NT2/D1 (cell line): ENCODE measurements around the gene DOCK3.

Source experiments
- YY1 ChIP-seq: IDR thresholded peaks from 2 replicates; pipeline ENCODE4 v1.6.1; 2011; ENCODE audit not compliant: insufficient read length, insufficient read depth
- ZNF274 ChIP-seq: IDR thresholded peaks from 2 replicates; pipeline ENCODE4 v1.6.1; 2011; ENCODE audit warnings: mild to moderate bottlenecking, low read depth, low read length

GRCh38 chr3:51375571-51375970, 700.8 kb downstream of the DOCK3 start:
- TF ChIP-seq YY1 = no peak
- TF ChIP-seq ZNF274 = no peak
